ENCODE measurements around the gene SMIM38. TPM values are rescaled to one million over a fixed set of nuclear protein-coding genes. Genes with fewer than 3 reads are reported as not detected.

The SMIM38 gene
- total and polyA plus RNA-seq, 11 donors, result 0.08 to 0.35 (median 0.15) TPM; not detected in 1

GRCh38 chr11:69111624-69112542, 43.9 kb upstream of the SMIM38 start:
- H3K27ac ChIP-seq, result no peak overlapping the region

DNA sequence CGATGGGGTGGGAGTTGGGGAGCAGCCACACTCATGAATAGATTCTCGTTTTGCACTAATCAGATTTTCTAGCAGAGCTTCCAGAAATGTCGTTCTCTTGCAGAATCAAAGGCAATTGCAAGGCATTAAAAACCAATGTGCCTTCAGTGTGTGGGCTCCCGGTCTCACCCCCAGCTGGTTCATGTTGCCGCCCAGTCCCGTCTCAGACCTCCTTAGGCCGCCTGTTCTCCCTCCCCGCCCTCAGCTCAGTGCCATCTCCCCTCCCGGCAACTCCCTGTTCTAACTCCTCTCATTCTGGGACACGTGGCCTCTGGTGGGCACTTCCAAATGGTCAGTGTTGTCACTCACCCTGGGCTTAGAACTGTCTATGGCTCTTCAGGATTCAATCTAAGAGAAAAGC, 42.5 kb upstream of the SMIM38 start:
- Histone ChIP-seq H3K27ac (no peak overlapping the region), H3K36me3 (no peaks in the 10 kb centered on the region), H3K4me3 (no peak overlapping the region), H3K4me1 (peaks cover 0 to 19% (median 8%) of the 10 kb centered on the region in 12 donors), H3K9me3 (no peaks in the 10 kb centered on the region), H3K27me3 (no peaks in the 10 kb centered on the region)
- TF ChIP-seq POLR2A (IDR thresholded peaks at IDR 0.05) (no peak), CTCF (IDR thresholded peaks at IDR 0.05) (no peak)
- intact Hi-C loops (cut with DNase I), result no loop called here
- no peak for ATAC-seq
- peak in 1 of 5 donors; percentile 6 for DNase-seq
- WGBS, 4 donors, result 92 to 98% (median 95%) methylated on average over 10 of the region's 10 CpGs

More at GRCh38 chr11:69111624-69112542, 43.9 kb upstream of the SMIM38 start:
- DNase-seq (peak in 2 of 5 donors; percentile 7 to 24), ATAC-seq (no peak)
- H3K36me3 ChIP-seq, result no peaks in the 10 kb centered on the region
- intact Hi-C loops (cut with DNase I), result no loop called here
- TF ChIP-seq CTCF (IDR thresholded peaks at IDR 0.05), result no peak
- no peak for TF ChIP-seq POLR2A (IDR thresholded peaks at IDR 0.05)
- peaks cover 0 to 19% (median 8%) of the 10 kb centered on the region in 12 donors for H3K4me1 ChIP-seq
- H3K27me3 ChIP-seq, result no peaks in the 10 kb centered on the region
- WGBS, 4 donors, result 87 to 90% (median 89%) methylated on average over 20 of the region's 20 CpGs
- no peaks in the 10 kb centered on the region for H3K9me3 ChIP-seq
- H3K4me3 ChIP-seq, result no peak overlapping the region

- DNase-seq, result peak in 2 of 5 donors; percentile 9 to 16
- intact Hi-C loops (cut with DNase I), result no loop called here
These were observed 41.9 kb upstream of the SMIM38 start for GRCh38 chr11:69113646-69114340.

More at GRCh38 chr11:69113646-69114340, 41.9 kb upstream of the SMIM38 start:
- no peaks in the 10 kb centered on the region for H3K27me3 ChIP-seq
- no peak overlapping the region for H3K27ac ChIP-seq
- no peak overlapping the region for H3K4me3 ChIP-seq
- peaks cover 0 to 19% (median 8%) of the 10 kb centered on the region in 12 donors for H3K4me1 ChIP-seq
- 92 to 94% (median 93%) methylated on average over 21 to 22 of the region's 22 CpGs for WGBS, 4 donors
- no peaks in the 10 kb centered on the region for H3K9me3 ChIP-seq
- no peak for ATAC-seq
- H3K36me3 ChIP-seq, result no peaks in the 10 kb centered on the region
- TF ChIP-seq POLR2A (IDR thresholded peaks at IDR 0.05) (no peak), CTCF (IDR thresholded peaks at IDR 0.05) (no peak)
